ENCODE results near the gene NOX3. TPM values are rescaled to one million over a fixed set of nuclear protein-coding genes. Genes with fewer than 3 reads are reported as not detected.
"Not testable (repeated sequence)": the region's sequence is repeated elsewhere in the genome, so short reads cannot be mapped to it uniquely, and the experiment has no call there.

Gene NOX3
- total and polyA plus RNA-seq, 4 donors, result not detected

DNA sequence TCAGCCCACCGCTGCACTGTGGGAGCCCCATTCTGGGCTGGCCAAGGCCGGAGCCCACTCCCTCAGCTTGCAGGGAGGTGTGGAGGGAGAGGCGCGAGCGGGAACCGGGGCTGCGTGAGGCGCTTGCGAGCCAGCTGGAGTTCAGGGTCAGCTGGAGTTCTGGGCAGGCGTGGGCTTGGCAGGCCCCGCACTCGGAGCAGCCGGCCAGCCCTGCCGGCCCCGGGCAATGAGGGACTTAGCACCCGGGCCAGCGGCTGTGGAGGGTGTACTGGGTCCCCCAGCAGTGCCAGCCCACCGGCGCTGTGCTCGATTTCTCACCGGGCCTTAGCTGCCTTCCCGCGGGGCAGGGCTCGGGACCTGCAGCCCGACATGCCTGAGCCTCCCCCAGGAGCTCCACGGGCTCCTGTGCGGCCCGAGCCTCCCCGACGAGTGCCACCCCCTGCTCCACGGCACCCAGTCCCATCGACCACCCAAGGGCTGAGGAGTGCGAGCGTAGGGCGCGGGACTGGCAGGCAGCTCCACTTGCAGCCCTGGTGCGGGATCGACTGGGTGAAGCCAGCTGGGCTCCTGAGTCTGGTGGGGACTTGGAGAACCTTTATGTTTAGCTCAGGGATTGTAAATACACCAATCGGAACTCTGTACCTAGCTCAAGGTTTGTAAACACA, 92.5 kb downstream of the NOX3 start:
- DNase-seq; ATAC-seq (ENCODE audit: insufficient read depth, low FRiP score): not testable (repeated sequence)

DNA sequence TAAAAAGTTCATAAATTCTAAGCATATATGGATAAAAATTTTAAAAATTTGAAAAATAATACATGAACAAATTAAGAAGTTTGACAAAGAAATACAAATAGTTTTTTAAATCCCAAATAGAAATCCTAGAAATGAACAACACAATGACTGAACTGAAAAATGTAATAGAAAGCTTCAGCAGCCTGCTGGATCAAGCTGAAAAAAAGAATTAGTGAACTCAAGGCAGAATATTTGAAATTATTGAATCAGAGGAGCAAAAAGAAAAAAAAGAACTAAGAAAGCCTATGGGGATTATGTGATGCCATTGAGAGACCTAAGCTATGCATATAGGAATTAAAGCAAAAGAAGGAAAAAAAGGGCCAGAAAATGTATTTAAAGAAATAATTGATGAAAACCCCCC, 101.5 kb downstream of the NOX3 start:
- H3K9ac ChIP-seq (ENCODE audit: insufficient read depth in 1 of 2, low read length in 2 of 2), result no peak overlapping the region

More for the DNA sequence above, 92.5 kb downstream of the NOX3 start:
- H3K27ac ChIP-seq (ENCODE audit: low read depth in 1 of 2, low read length in 1 of 2); H3K9ac ChIP-seq (ENCODE audit: insufficient read depth in 1 of 2, low read length in 2 of 2); H3K4me3 ChIP-seq; H3K4me1 ChIP-seq (ENCODE audit: control insufficient read depth in 5 of 5, insufficient read depth in 5 of 5, low read length in 5 of 5); H3K27me3 ChIP-seq (ENCODE audit: control insufficient read depth in 3 of 3, insufficient read depth in 3 of 3, low read length in 2 of 3); H3K36me3 ChIP-seq (ENCODE audit: control insufficient read depth in 4 of 4, insufficient read depth in 4 of 4, low read length in 4 of 4); H3K9me3 ChIP-seq (ENCODE audit: control insufficient read depth in 4 of 4, insufficient read depth in 3 of 4, low read length in 3 of 4): not testable (repeated sequence)
- 96 to 97% methylated on average over 30 to 37 of the region's 39 CpGs for WGBS, 2 donors

DNA sequence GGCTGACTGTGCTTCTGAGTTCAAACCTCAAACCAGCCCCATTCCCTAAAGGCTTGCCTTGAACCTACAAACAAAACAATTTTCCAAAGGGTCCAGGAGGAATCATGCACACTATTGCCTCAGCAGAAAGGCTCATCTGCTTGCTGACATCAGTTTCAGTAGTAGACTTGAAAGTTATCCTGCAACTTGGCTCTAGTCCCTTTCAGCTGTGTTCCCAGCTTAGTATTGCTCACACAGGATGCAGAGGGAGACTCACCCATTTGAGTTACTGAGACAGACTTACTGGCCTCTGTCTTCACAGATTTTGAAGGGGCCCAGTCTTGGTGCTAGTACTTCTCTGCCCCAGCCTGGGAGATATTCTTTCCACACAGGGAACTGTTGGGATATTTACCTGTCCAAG, 102.8 kb downstream of the NOX3 start:
- Histone ChIP-seq H3K4me3 (no peak overlapping the region), H3K9ac (ENCODE audit: insufficient read depth in 1 of 2, low read length in 2 of 2) (no peak overlapping the region), H3K27ac (ENCODE audit: low read depth in 1 of 2, low read length in 1 of 2) (no peak overlapping the region), H3K27me3 (ENCODE audit: control insufficient read depth in 3 of 3, insufficient read depth in 3 of 3, low read length in 2 of 3) (no peaks in the 10 kb centered on the region), H3K36me3 (ENCODE audit: control insufficient read depth in 4 of 4, insufficient read depth in 4 of 4, low read length in 4 of 4) (no peaks in the 10 kb centered on the region), H3K9me3 (ENCODE audit: control insufficient read depth in 4 of 4, insufficient read depth in 3 of 4, low read length in 3 of 4) (peaks cover 0 to 10% (median 4%) of the 10 kb centered on the region in 4 donors), H3K4me1 (ENCODE audit: control insufficient read depth in 5 of 5, insufficient read depth in 5 of 5, low read length in 5 of 5) (no peaks in the 10 kb centered on the region)
- no peak for DNase-seq
- no peak for ATAC-seq (ENCODE audit: insufficient read depth, low FRiP score)
- TF ChIP-seq, protein P1, sequence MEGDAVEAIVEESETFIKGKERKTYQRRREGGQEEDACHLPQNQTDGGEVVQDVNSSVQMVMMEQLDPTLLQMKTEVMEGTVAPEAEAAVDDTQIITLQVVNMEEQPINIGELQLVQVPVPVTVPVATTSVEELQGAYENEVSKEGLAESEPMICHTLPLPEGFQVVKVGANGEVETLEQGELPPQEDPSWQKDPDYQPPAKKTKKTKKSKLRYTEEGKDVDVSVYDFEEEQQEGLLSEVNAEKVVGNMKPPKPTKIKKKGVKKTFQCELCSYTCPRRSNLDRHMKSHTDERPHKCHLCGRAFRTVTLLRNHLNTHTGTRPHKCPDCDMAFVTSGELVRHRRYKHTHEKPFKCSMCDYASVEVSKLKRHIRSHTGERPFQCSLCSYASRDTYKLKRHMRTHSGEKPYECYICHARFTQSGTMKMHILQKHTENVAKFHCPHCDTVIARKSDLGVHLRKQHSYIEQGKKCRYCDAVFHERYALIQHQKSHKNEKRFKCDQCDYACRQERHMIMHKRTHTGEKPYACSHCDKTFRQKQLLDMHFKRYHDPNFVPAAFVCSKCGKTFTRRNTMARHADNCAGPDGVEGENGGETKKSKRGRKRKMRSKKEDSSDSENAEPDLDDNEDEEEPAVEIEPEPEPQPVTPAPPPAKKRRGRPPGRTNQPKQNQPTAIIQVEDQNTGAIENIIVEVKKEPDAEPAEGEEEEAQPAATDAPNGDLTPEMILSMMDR (IDR thresholded peaks at IDR 0.05; ENCODE audit: control extremely low read depth, extremely low read depth), result no peak

More for the DNA sequence above, 101.5 kb downstream of the NOX3 start:
- Histone ChIP-seq H3K9me3 (ENCODE audit: control insufficient read depth in 4 of 4, insufficient read depth in 3 of 4, low read length in 3 of 4) (peaks cover 0 to 8% (median 2%) of the 10 kb centered on the region in 4 donors), H3K36me3 (ENCODE audit: control insufficient read depth in 4 of 4, insufficient read depth in 4 of 4, low read length in 4 of 4) (no peaks in the 10 kb centered on the region), H3K4me1 (ENCODE audit: control insufficient read depth in 5 of 5, insufficient read depth in 5 of 5, low read length in 5 of 5) (no peaks in the 10 kb centered on the region), H3K27ac (ENCODE audit: low read depth in 1 of 2, low read length in 1 of 2) (no peak overlapping the region), H3K4me3 (no peak overlapping the region), H3K27me3 (ENCODE audit: control insufficient read depth in 3 of 3, insufficient read depth in 3 of 3, low read length in 2 of 3) (no peaks in the 10 kb centered on the region)
- no peak for DNase-seq
- TF ChIP-seq, protein P1 (IDR thresholded peaks at IDR 0.05; ENCODE audit: control extremely low read depth, extremely low read depth), result no peak
- no peak for ATAC-seq (ENCODE audit: insufficient read depth, low FRiP score)

DNA sequence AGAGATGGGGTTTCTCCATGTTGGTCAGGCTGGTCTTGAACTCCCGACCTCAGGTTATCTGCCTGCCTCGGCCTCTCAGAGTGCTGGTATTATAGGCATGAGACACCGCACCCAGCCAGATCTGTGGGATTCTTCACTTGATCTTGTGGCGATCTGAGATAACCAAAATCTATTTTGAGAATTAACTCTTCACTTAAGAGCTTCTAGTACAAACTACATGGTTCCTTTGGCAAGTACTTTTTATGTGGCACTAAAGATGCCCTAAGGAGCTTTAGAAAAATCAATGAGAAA, 103.6 kb downstream of the NOX3 start:
- H3K27ac ChIP-seq (ENCODE audit: low read depth in 1 of 2, low read length in 1 of 2), result no peak overlapping the region
- DNase-seq (no peak), ATAC-seq (ENCODE audit: insufficient read depth, low FRiP score) (no peak)
- no peak overlapping the region for H3K4me3 ChIP-seq
- H3K4me1 ChIP-seq (ENCODE audit: control insufficient read depth in 5 of 5, insufficient read depth in 5 of 5, low read length in 5 of 5), result no peaks in the 10 kb centered on the region
- H3K9ac ChIP-seq (ENCODE audit: insufficient read depth in 1 of 2, low read length in 2 of 2), result no peak overlapping the region
- WGBS, 2 donors, result 90 to 92% methylated on average over 4 of the region's 4 CpGs
- H3K9me3 ChIP-seq (ENCODE audit: control insufficient read depth in 4 of 4, insufficient read depth in 3 of 4, low read length in 3 of 4), result peaks cover 0 to 15% (median 6%) of the 10 kb centered on the region in 4 donors
- H3K36me3 ChIP-seq (ENCODE audit: control insufficient read depth in 4 of 4, insufficient read depth in 4 of 4, low read length in 4 of 4), result no peaks in the 10 kb centered on the region
- TF ChIP-seq, protein P1 (IDR thresholded peaks at IDR 0.05; ENCODE audit: control extremely low read depth, extremely low read depth), result no peak
- no peaks in the 10 kb centered on the region for H3K27me3 ChIP-seq (ENCODE audit: control insufficient read depth in 3 of 3, insufficient read depth in 3 of 3, low read length in 2 of 3)

Measured in lung (tissue), 12 donors.